Esophagus squamous epithelium (tissue), 5 donors: ENCODE measurements around the gene TADA2B. TPM values are rescaled to one million over a fixed set of nuclear protein-coding genes. Genes with fewer than 3 reads are reported as not detected.

Experiments used
- DNase-seq: peaks from one replicate; lab custom pipeline; 2025; lab: John Stamatoyannopoulos, UW
- H3K27ac ChIP-seq, 4 donors: fragments of 200-600 bp; sonication (generic); one replicate each; pipeline ENCODE4 v1.5.1; 2016 to 2019; ENCODE audit warnings: mild to moderate bottlenecking in 1 of 4
- H3K27me3 ChIP-seq, 4 donors: fragments of 200-600 bp; sonication (generic); 1 replicate in 3 of 4; 2 replicates in 1 of 4; pipeline versions ENCODE4 v1.5.1 to v1.6.0; 2017 to 2021; ENCODE audit warnings: antibody characterized with exemption in 1 of 4
- H3K36me3 ChIP-seq, 3 donors: fragments of 200-600 bp; sonication (generic); one replicate each; pipeline ENCODE4 v1.5.1; 2016 to 2019
- H3K4me1 ChIP-seq, 3 donors: fragments of 200-600 bp; sonication (generic); one replicate each; pipeline ENCODE4 v1.5.1; 2017 to 2019
- H3K4me3 ChIP-seq, 4 donors: fragments of 200-600 bp; sonication (generic); 1 replicate in 3 of 4; 2 replicates in 1 of 4; pipeline ENCODE4 v1.5.1; 2016 to 2019; ENCODE audit warnings: mild to moderate bottlenecking in 2 of 4, moderate library complexity in 1 of 4
- H3K9me3 ChIP-seq, 3 donors: fragments of 200-600 bp; sonication (generic); one replicate each; pipeline ENCODE4 v1.5.1; 2016 to 2019
- POLR2A ChIP-seq, 4 donors: fragments of 450-650 bp; IDR thresholded peaks; one replicate each; pipeline ENCODE4 v1.6.1; 2017; ENCODE audit warnings: antibody characterized with exemption in 4 of 4, mild to moderate bottlenecking in 4 of 4, moderate library complexity in 3 of 4
- WGBS, 2 donors: methylation state at CpG; one replicate each; pipeline ENCODE4 v1.1.5; 2018; 5-methylcytosine and 5-hydroxymethylcytosine counted together
- intact Hi-C: fragments of 100-400 bp; cut with DNase I; formaldehyde crosslinking; loops from one replicate; pipeline ENCODE4 v1.15.0; 2022
- total RNA-seq, 4 donors: library from RNA; depleted of rRNA; stranded (reverse); fragments of >200 nt; gene quantifications; one replicate each; pipeline ENCODE4 v1.1.0, GENCODE V29; 2016
- TF ChIP-seq, protein P1 (sequence below), 6 experiments: fragments of 450-650 bp in 4 of 6; fragments of 200-600 bp in 2 of 6; sonication (generic) in 2 of 6; IDR thresholded peaks; one replicate each; pipeline ENCODE4 v1.5.1; 2016 to 2019; ENCODE audit warnings: antibody characterized with exemption in 6 of 6, mild to moderate bottlenecking in 4 of 6, moderate library complexity in 4 of 6
- donor health status: DM: yes; HTN: yes; CAD: no.

TADA2B gene
- total RNA-seq, 4 donors from 2014 or later = 10.1 to 16.5 (median 13.0) TPM

- intact Hi-C loops = no loop called here
- H3K36me3 ChIP-seq = peaks cover 35 to 100% (median 39%) of the 10 kb centered on the region in 3 donors
- no peaks in the 10 kb centered on the region for H3K9me3 ChIP-seq
- no peak overlapping the region for H3K4me3 ChIP-seq
- no peak for DNase-seq
- no peak for TF ChIP-seq POLR2A (IDR thresholded peaks at IDR 0.05)
- TF ChIP-seq, protein P1, sequence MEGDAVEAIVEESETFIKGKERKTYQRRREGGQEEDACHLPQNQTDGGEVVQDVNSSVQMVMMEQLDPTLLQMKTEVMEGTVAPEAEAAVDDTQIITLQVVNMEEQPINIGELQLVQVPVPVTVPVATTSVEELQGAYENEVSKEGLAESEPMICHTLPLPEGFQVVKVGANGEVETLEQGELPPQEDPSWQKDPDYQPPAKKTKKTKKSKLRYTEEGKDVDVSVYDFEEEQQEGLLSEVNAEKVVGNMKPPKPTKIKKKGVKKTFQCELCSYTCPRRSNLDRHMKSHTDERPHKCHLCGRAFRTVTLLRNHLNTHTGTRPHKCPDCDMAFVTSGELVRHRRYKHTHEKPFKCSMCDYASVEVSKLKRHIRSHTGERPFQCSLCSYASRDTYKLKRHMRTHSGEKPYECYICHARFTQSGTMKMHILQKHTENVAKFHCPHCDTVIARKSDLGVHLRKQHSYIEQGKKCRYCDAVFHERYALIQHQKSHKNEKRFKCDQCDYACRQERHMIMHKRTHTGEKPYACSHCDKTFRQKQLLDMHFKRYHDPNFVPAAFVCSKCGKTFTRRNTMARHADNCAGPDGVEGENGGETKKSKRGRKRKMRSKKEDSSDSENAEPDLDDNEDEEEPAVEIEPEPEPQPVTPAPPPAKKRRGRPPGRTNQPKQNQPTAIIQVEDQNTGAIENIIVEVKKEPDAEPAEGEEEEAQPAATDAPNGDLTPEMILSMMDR (IDR thresholded peaks at IDR 0.05) = no peak
- H3K27me3 ChIP-seq = no peaks in the 10 kb centered on the region
- H3K4me1 ChIP-seq = no peaks in the 10 kb centered on the region
- H3K27ac ChIP-seq = no peak overlapping the region
- WGBS, 2 donors = 86% methylated on average over 21 of the region's 28 CpGs; no CpG with 5 or more reads in 1 of the 2 donors
These were observed 18.1 kb upstream of the TADA2B start for GRCh38 chr4:7025040-7025602.

DNA sequence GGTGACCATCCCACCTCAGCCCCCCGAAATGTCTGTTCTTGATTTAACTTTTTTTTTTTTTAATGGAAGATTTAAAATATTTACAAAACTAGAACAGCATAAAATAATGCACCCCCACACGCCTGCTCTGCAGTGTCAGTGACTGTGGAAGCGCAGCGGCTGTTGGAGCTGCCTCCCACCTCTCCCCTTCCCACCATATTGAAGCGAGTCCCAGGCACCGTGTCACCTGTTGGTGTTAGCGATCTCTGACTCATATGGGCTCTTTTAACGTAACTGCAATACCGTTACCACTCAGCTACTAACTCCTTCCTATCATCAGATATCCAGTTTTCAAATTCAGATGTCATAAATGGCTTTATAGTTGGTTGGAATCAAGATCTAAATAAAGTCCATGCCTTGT is 17.1 kb upstream of the TADA2B start:
- Histone ChIP-seq H3K4me1 (no peaks in the 10 kb centered on the region), H3K36me3 (peaks cover 38 to 100% (median 48%) of the 10 kb centered on the region in 3 donors), H3K27ac (no peak overlapping the region), H3K4me3 (no peak overlapping the region), H3K27me3 (no peaks in the 10 kb centered on the region), H3K9me3 (no peaks in the 10 kb centered on the region)
- 84 to 90% methylated on average over 9 of the region's 9 CpGs for WGBS, 2 donors
- intact Hi-C loops = no loop called here
- TF ChIP-seq, protein P1 (IDR thresholded peaks at IDR 0.05) = no peak
- no peak for TF ChIP-seq POLR2A (IDR thresholded peaks at IDR 0.05)
- no peak for DNase-seq

DNA sequence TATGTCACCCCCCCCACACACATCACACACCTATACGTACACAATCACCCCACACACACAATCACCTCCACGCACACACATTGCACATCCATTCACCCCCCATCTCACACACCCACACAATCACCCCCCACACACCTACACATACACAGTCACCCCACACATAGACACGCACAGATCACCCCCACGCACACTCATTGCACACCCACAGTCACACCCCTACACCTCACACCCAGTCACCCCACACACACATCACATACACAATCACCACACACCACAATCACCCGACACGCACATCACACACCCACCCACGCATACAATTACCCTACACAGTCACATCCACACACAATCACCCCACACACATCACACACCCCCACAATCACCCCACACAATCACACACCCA is 15.9 kb upstream of the TADA2B start:
- H3K36me3 ChIP-seq = peaks cover 34 to 100% (median 48%) of the 10 kb centered on the region in 3 donors
- no peak overlapping the region for H3K4me3 ChIP-seq
- no peaks in the 10 kb centered on the region for H3K9me3 ChIP-seq
- DNase-seq = no peak
- H3K4me1 ChIP-seq = no peaks in the 10 kb centered on the region
- TF ChIP-seq POLR2A (IDR thresholded peaks at IDR 0.05) = no peak
- TF ChIP-seq, protein P1 (IDR thresholded peaks at IDR 0.05) = no peak
- intact Hi-C loops = no loop called here
- no peaks in the 10 kb centered on the region for H3K27me3 ChIP-seq
- WGBS, 2 donors = 91% methylated on average over 7 of the region's 7 CpGs
- H3K27ac ChIP-seq = no peak overlapping the region

DNA sequence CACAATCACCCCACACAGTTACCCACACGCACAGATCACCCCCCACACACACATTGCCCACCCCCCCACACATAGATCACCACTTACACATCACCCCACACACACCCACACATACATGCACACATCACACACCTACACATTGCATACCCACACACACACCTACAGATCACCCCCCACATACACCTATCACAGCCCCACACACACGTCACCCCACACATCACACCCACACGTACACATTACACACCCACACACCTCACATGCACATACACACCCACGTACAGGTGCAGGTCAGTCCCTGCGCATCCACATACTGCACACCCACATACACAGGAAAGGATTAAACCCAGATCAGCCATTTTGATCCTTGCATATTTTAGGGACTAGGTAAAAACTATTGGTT is 15.3 kb upstream of the TADA2B start:
- H3K27me3 ChIP-seq = no peaks in the 10 kb centered on the region
- no peak for DNase-seq
- no peak overlapping the region for H3K4me3 ChIP-seq
- H3K4me1 ChIP-seq = no peaks in the 10 kb centered on the region
- intact Hi-C loops = no loop called here
- WGBS, 2 donors = 72 to 77% methylated on average over 5 of the region's 5 CpGs
- TF ChIP-seq POLR2A (IDR thresholded peaks at IDR 0.05) = no peak
- TF ChIP-seq, protein P1 (IDR thresholded peaks at IDR 0.05) = no peak
- peaks cover 33 to 100% (median 53%) of the 10 kb centered on the region in 3 donors for H3K36me3 ChIP-seq
- no peaks in the 10 kb centered on the region for H3K9me3 ChIP-seq
- no peak overlapping the region for H3K27ac ChIP-seq

DNA sequence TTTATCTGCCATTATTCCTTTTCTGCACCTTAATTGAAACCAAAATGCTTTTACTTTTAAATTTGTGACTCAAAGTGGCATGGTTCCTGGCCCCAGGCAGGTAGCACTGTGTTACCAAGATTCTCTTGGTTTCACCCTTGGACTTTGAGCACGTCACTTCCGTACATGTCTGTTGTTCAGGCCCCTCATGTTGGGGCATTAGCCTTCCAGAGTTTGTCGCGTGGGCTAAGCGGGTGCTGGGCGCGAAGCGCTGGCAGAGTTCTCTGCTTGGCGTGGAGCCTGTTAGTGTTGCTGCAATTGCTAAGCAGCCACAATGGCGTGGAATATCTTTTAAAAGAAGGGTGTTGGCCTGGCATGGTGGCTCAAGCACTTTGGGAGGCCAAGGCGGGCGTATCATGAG is 14.0 kb upstream of the TADA2B start:
- Histone ChIP-seq H3K9me3 (no peaks in the 10 kb centered on the region), H3K36me3 (peaks cover 26 to 95% (median 50%) of the 10 kb centered on the region in 3 donors), H3K27ac (no peak overlapping the region), H3K4me3 (no peak overlapping the region), H3K4me1 (peaks cover 0 to 2% (median 0%) of the 10 kb centered on the region in 3 donors), H3K27me3 (no peaks in the 10 kb centered on the region)
- 83 to 93% methylated on average over 2 to 11 of the region's 12 CpGs for WGBS, 2 donors
- no peak for DNase-seq
- no peak for TF ChIP-seq POLR2A (IDR thresholded peaks at IDR 0.05)
- intact Hi-C loops = no loop called here
